Epidermal melanocyte (primary cell): ENCODE measurements around the gene ENTHD1.
"Not testable (repeated sequence)": the region's sequence is repeated elsewhere in the genome, so short reads cannot be mapped to it uniquely, and the experiment has no call there.

Experiments used
- DNase-seq: peaks from one replicate; pipeline ENCODE4 v3.0.0; 2011; ENCODE audit warnings: low spot score; ENCODE audit not compliant: insufficient read length

The ENTHD1 gene

DNA sequence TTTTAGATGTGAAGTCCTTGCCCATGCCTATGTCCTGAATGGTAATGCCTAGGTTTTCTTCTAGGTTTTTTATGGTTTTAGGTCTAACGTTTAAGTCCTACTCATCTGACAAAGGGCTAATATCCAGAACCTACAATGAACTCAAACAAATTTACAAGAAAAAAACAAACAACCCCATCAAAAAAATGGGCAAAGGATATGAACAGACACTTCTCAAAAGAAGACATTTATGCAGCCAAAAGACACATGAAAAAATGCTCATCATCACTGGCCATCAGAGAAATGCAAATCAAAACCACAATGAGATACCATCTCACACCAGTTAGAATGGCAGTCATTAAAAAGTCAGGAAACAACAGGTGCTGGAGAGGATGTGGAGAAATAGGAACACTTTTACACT, 47.0 kb downstream of the ENTHD1 start:
- DNase-seq = not testable (repeated sequence)

DNA sequence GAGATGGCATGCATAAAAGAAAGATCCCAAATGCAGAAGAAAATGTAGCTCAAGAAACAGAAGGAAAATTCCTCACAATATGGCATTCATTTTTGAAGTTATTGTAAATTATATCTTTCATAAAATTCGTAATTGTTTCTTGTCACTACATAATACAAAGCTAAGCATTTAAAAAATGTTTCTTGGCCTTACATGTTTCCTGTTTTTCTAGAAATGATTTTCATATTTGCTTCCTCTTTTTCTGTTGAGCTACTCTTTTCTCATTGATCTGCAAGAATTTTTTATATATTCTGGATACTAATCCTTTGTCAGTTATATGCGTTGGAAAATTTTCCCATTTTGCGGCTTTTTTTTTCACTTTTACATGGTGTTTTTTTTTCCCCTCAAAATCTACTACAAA, 48.0 kb downstream of the ENTHD1 start:
- no peak for DNase-seq

DNA sequence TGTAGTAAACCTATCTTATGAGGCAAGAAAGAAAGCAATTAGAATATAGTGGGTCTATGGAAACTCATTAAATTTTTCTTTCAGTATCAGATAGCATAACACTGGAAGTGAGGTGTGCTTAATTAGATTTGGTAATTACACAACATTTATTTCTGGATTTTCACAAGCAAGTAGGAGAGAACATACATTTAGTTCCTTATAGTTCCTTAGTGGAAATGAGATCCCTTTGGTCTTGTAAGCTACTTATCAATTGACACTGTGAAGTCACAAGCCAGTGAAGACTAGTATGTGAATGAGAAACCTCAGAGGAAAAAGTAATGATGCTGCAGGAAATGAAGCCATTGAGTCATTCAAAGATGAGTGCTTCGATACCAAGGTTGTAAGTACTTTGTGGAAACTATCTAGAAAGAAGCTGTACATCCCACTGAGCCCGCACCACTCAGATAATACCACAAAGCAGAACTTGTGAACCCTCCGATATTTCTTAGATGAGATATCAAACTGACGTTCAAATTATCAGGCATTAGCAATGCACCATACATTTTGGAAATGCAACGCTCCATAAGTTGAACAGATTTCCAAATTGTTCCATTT, 53.5 kb downstream of the ENTHD1 start:
- DNase-seq = no peak

DNA sequence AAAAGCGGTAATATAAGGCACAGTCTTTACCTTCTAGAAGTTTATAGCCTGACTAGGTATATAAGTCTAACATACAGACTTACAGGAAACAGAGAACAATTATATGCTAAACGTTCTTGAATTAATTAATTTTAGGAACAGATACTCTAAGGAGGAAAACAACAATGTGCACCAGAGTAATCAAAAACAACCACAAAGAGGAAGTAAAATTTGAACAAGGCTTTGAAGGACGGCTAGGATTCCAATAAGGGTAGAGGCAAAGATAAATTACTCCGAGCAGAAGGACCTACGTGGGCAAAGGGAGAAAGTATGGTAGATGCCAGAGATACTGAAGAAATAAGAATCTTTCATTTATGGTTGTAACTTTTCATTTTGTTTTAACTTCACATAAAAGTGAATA, 54.4 kb downstream of the ENTHD1 start:
- no peak for DNase-seq

DNA sequence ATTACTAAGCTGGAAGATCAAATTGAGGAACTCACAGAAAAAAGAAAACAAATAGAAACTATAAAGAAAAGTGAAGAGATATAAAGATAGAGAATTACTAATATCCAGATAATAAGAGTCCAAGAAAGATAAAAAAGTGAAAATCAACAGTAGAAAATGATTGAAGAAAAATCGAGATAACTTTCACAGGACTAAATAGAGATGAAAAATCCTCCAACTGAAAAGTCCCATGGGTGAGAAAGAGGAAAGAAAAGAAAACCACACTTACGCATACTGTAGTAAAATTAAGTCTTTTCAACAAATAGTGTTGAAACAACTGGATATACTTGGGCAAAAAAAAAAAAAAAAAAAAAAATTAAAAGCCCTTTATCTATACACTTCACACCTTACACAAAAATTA, 60.0 kb downstream of the ENTHD1 start:
- no peak for DNase-seq

DNA sequence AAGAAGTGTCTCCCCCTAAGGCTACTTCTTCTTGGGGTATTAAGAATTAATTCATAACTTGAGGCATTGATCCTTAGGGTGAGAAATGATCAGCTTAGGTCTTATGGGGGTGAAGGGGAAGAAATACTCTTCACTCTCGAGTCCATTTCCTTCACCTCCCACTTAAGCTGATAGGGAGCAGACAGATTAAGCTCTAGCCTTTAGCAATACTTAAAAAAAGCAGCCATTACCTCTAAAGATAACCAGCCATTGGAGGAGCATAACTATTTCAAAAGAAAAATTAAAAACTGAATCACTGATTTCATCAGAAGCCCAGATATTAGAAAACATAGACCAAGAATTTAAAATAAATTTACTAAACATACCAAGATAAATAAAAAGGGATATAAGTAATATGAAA, 60.5 kb downstream of the ENTHD1 start:
- no peak for DNase-seq

DNA sequence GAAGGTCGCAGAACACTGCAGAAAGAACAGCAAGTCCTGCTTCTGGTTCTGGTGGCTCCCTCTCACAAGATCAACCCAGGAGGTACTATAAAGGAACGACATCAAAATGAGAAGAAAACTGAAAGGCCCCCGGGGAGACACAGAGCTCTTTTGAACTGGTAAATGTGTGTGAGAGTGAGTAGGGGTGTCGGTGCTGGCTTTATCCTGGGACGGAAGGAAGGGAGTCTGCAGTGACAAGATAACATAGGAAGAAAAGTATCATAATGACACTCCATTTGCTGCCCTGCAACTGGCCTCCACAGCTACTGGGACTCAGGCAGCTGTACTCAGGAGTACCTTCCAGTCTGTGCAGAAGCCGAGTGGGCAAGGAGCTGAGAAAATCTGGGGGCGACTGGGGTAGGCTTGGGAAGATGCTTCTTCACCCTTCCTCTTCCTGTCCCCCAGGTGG, 60.9 kb downstream of the ENTHD1 start:
- DNase-seq = no peak

DNA sequence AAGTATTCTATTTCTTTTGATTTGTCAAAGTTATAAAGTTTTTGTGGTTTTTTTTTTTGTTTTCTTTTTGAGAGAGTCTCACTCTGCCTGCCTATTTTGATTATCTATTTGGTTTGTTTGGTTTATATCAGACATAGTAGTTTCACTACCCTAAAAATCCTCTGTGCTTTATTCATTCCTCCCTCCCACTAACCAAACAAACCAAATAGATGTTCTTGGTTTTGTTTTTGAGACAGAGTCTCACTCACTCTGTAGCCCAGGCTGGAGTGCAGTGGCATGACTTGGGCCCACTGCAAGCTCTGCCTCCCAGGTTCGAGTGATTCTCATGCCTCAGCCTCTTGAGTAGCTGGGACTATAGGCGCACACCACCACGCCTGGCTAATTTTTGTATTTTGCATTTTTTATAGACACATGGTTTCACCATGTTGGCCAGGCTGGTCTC, 67.9 kb downstream of the ENTHD1 start:
- no peak for DNase-seq

DNA sequence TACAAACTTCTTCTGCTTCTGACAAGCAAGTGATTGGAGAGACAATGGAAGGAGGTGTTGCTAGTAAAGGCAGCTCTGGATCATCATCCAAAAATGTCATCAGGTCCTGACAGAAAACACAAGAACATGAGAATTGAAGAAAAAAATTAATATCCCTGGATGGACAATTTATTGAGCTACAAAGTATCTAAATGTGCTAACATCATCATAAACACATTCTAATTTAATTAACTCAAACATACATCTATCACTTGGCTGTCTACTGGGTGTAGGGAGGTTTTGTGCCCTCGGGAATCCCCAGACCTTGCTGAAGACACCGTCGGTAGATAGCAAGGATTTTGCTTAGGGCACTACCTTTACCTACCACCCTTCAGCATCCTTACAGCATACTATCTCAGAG, 72.6 kb downstream of the ENTHD1 start:
- DNase-seq = no peak

DNA sequence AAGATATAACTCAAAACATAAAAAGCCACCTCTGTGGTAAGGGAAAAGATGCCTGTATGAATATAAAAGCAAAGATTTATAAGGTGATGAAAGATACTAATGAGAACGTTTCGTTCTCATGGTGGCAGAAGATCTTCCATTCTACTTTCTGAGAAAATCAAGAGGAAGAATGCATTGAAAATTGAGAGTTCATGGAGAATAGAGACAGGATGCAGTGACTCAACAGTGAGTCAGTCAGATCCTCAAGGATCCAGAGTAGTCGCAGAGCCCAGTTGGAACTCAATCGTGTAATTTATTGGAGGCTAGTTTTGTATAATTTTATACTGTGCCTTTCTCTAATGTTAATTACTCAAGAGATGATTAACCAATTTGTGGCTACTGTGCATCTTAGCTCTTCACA, 73.3 kb downstream of the ENTHD1 start:
- peak; percentile 49 for DNase-seq

DNA sequence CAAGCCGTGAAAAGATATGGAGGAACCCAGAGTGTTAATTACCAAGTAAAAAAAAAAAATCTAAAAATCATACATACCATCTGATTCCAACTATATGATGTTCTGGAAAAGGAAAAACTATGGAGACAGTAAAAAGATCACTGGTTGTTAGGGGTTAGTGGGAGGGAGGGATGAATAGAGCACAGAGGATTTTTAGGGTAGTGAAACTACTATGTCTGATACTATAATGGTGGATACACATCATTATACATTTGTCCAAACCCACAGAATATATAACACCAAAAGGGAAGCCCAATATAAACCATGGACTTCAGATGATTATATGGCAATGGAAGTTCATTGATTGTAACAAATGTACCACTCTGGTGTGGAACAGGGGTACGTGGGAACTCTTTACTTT, 74.1 kb downstream of the ENTHD1 start:
- DNase-seq = no peak

DNA sequence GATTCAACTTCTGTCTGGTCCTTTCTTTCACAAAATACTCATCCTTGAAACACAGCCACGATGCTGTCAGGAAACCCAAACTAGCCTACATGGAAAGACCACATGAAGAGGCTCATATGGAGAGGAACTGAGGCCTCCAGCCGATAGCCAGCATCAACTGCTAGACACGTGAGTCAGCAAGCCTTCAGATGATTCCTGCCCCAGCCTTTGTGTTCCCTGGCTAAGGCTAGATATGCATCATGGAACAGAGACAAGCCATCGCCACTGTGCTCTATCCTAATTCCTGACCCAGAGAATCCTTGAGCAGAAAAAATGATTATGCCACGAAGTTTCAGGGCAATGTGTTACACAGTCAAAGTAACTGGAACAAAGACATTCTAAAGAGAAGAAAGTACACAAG, 75.5 kb downstream of the ENTHD1 start:
- DNase-seq = no peak

DNA sequence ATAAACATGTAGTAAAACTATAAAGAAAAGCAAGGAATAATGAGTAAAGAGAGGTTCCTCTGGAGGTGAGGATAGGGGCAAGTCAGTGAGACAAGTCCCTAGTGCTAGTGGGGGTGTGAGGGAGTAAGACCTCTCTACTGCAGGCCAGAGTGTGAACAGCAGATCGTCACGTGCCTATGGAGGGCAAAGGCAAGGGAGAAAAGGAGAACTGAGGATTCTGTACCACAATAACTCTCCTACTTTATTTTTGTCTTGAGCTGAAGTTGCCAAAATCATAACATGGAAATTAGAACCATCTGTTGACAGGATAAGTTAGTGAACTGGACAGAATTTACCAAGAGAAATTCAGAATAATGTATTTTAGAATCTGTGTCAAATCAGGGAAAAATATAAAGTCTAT, 77.6 kb downstream of the ENTHD1 start:
- DNase-seq = no peak

DNA sequence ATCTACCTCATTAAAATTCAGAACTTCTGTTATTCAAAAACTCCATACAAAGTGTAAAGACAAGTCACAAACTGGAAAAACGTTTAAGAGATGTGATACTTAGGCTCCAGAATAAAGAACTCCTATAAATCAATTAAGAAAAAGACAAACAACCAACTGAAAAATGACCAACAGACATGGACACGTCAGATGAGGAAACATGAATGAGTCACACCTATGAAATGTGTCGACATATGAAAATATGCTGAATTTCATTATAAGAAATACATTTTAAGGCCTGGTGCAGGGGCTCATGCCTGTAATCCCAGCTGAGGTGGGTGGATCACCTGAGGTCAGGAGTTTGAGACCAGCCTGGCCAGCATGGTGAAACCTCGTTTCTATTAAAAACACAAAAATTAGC, 78.7 kb downstream of the ENTHD1 start:
- DNase-seq = no peak

DNA sequence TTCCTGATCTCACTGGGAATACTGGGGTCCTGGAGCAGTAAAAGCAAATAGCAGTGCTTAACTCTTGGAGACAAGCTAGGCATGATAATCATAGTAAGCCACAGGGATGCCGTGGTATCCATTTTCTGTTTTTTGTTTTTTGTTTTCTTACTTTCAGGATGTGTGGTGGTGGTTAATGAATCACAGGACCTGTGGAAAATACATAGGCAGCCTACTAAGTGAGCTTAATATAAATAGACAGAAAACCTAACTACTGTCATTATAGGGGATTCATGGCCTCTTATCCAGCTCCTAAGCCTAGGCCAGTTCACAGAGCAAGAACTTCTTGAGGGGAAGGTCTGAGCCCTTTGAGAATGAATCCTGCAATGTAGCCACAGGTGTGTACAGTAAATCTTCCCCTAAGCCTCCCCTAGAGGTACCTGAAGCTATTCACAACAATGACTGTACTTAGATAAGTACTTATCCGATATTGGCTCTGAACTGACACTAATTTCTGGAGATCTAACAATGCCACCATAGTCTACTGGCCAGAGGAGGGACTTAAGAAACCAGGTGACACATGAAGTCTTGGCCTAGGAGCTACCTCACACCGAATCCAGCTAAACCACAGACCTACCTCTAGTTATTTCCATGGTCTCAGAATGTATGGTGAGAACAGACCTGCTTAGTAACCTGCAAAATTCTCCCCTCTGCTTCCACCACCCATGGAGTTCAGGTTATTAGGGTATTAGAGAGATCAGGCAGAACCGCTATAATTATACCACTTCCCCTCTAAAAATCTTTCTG, 83.6 kb downstream of the ENTHD1 start:
- no peak for DNase-seq

DNA sequence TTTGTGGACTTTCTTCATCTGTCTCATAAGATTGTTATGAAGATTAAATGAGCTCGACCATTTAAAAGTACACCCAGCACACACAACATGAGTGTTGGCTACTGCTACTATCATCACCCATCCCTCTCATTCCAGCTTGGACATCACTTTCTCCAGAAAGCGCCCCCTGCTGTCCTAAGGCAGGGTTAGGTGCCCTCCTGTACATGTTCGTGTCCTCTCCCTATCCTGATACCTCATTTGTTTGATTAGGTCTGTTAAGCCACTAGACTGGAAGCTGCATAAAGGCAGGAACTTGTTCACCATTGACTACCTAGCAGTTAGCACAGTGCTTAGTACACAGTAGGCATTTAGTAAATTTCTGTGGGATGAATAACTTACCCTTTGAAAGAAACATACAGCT, 85.5 kb downstream of the ENTHD1 start:
- no peak for DNase-seq

DNA sequence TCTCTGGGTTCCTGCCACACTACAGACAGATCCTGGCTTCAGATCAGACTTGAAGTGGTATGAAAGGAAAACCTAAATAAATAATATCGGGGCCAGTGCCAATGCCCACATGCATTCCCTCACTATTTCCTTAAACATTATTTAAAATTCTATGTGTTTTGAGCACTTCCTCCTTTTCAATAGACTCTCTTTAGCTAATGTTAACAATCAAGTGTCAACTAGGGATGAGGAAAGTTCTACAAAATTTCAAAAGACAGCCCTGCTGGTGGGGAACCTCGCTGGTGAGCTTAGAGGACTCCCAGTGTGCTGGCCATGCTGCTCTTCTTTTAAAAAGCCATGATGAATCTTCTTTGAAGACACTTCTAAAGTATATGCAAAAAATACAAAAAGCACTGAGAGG, 87.5 kb downstream of the ENTHD1 start:
- no peak for DNase-seq

DNA sequence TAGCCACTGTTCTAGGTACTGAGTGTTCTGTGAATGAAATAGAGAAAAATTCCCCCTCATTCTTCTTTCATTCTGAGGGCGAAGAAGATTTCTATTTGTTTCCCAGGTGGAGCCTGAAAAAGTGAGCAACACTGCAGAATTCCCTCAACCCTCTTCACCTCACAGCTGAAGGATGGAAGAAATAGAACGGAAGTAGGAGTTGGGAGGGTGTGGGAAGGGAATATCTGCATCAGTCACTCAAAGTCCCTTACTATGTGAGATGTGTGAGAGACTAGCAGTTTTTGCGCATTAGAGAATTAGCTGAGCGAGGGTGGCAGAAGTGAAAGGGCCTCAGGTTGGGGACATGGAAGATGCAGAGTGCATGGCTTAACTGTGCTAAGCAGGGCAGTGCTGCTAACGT, 88.4 kb downstream of the ENTHD1 start:
- DNase-seq = no peak

DNA sequence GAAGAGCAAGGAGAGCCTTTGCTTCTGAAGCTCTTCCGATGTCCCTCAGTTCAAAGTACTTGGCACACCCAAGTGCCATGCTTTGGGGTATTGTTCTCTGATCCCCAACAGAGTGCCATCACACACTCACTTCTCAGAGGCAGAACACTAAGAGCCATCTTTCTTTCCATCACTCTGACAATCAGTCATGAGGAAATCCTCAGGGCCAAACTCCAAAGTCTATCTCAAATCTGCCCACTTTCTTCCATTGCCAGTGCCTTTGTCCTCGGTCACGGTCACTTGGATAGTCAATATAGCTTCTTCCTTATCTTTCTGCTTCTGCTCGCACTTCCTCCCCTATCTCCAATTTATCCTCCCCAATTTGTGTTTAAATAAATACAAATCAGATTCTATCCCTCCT, 90.9 kb downstream of the ENTHD1 start:
- DNase-seq = no peak

DNA sequence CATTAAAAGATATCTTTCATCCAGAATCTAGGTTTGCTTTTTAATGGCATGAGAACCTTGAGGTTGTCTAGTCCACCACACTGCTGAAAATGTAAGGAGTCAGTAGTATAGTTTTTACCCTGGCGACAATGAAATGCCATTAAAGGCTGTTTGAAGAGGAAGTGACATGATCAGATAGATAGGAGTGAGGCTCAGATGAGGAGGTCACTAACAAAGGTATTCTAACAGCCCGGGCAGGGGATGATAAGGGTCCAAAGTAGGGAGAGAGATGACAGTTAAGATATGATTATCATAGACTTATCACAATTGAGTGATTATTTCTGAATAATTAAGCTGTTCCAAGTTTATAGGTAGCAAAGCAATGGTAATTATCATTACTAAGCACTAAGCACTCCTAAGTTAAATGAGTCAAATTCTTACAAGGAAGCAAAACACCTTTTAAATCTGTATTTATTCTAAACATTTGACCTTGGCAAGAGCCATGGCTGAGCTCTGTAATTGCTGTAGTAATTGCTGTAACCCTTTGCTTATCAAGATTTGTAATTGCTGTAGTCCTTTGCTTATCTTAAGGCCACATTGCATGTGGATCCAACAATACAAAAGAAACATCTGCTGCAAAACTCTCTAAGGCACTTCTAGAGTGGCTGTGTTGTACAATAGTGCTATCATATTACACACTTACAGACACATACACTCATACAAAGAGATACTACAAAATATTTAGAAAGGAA, 92.6 kb downstream of the ENTHD1 start:
- no peak for DNase-seq

DNA sequence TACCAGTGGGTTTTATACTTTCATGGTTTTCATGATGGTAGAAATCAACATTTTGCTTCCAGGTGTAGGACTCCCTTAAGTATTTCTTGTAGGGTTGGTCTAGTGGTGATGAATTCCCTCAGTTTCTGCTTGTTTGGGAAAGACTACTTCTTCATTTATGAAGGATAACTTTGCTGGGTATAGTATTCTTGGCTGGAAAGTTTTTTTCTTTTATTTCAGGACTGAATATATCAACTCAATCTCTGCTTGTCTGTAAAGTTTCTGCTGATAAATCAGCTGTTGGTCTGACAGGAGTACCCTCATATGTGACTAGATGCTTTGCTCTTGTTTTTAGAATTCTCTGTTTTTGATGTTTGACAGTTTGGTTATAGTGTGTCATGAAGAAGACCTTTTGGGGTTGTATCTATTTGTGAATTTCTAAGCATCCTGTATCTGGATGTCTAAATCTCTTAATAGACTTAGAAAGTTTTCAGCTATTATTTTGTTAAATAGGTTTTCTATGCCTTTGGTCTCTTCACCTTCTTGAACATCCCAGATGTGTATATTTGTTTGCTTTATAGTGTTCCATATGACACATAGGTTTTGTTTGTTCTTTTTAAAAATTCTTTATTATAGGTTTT, 95.9 kb downstream of the ENTHD1 start:
- no peak for DNase-seq

DNA sequence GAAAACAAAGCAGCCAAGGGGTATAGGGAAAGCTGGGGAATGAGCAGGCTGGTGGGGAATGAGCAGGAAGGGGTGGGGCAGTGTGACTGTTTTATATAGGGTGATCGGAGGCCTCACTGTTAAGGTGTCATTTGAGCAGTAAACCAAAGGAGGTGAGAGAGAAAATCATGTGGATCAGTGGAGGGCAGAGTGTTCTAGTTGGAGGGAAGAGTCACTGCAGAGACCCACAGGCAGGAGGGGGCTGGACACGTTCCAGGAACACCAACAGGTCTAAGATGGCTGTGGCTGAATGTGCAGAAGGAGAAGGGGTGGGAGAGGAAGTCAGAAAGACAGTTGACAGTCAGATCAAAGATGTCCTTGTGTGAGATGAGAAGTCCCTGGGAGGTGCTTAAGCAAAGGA, 103.8 kb downstream of the ENTHD1 start:
- DNase-seq = no peak
